ENCODE data around the gene COPS9.

DNA sequence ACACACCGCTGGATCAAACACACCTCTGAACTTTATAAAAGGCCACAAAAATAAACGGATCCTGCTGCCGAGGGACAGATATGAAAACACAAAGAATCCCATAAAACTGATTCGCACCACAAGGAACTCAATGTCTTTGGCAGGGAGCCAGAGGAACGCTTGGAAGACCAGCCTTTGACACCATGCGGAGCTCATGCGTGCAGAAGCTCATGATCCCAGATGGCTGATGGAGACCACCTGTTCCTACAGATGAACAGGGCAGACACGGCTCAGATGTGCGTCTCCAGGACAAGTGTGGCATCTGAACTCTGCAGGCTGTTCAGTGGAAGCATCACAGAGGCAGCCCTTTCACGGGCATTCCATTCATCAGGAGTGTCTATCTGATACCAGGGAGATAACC, 24.9 kb downstream of the COPS9 start:
- TF ChIP-seq POLR2A (IDR thresholded peaks at IDR 0.05; ENCODE audit: low read length) = no peak
- no peak for TF ChIP-seq GATA1 (IDR thresholded peaks at IDR 0.05; ENCODE audit: low read depth, low read length)

Data from erythroblast (primary cell).